ENCODE results near the gene HTRA3.

- TF ChIP-seq POLR2AphosphoS5 (IDR thresholded peaks at IDR 0.05) = no peak
- no peak for TF ChIP-seq POLR2A (IDR thresholded peaks at IDR 0.05)
- no peak for TF ChIP-seq CTCF (IDR thresholded peaks at IDR 0.05)
Observed at GRCh38 chr4:8278421-8279287, 9.1 kb downstream of the HTRA3 start.
